ENCODE data around the gene TRAT1.

Gene TRAT1

DNA sequence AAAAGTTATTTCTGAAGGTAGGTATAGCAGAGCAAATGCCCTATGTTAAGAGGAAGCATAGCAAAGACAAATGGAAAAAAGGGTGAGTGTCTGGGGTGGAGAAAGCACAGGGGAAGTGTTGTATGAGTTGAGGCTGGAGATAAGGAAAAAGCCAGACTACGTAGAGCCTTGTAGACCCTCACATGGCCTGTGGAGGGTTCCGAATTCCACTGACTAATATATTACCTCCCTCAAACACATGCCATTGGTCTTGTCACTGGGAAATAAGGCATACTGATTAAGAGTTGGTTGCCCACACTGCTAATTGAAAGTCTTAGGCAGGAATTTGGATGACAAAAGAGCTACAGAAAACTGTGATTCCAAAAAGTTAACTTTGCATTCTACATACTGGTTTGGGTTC is 65.2 kb downstream of the TRAT1 start:
- Histone ChIP-seq H3K36me3 (ENCODE audit: insufficient read depth) (no peaks in the 10 kb centered on the region), H3K9ac (no peak overlapping the region), H3K4me3 (IDR thresholded peaks at IDR 0.05; ENCODE audit: insufficient read depth, low read depth, low read length) (no peak overlapping the region), H3K4me2 (no peak overlapping the region), H3K4me1 (ENCODE audit: low read depth, poor library complexity, severe bottlenecking) (no peaks in the 10 kb centered on the region), H2AFZ (ENCODE audit: low read depth) (no peak overlapping the region), H3K27me3 (ENCODE audit: insufficient read depth, low read depth) (no peaks in the 10 kb centered on the region), H4K20me1 (ENCODE audit: insufficient read depth) (no peaks in the 10 kb centered on the region), H3K27ac (no peak overlapping the region), H3K79me2 (ENCODE audit: insufficient read depth, low read depth) (no peaks in the 10 kb centered on the region)
- TF ChIP-seq, protein P1, sequence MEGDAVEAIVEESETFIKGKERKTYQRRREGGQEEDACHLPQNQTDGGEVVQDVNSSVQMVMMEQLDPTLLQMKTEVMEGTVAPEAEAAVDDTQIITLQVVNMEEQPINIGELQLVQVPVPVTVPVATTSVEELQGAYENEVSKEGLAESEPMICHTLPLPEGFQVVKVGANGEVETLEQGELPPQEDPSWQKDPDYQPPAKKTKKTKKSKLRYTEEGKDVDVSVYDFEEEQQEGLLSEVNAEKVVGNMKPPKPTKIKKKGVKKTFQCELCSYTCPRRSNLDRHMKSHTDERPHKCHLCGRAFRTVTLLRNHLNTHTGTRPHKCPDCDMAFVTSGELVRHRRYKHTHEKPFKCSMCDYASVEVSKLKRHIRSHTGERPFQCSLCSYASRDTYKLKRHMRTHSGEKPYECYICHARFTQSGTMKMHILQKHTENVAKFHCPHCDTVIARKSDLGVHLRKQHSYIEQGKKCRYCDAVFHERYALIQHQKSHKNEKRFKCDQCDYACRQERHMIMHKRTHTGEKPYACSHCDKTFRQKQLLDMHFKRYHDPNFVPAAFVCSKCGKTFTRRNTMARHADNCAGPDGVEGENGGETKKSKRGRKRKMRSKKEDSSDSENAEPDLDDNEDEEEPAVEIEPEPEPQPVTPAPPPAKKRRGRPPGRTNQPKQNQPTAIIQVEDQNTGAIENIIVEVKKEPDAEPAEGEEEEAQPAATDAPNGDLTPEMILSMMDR (conservative IDR thresholded peaks at IDR 0.05; ENCODE audit: low read depth, low read length): no peak

DNA sequence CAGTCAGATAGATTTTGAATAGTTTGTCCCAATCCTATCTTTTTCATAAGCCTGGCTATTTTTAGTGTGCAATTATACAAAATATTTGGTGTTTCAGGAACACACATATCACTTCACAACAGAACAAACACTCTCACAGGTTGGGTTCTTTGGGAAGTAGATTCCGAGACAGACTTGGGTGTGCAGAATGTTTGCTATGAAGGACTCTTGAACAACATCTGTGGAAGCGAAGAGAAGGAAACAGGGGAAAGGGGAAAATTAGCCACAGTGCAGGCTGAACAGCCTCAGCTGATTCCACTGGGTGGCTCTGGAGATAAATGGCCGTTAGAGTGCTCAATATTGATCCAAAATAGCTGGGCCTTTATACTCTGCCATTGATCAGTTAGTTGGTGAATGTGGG is 69.2 kb downstream of the TRAT1 start:
- Histone ChIP-seq H2AFZ (ENCODE audit: low read depth) (no peak overlapping the region), H3K27ac (no peak overlapping the region), H3K79me2 (ENCODE audit: insufficient read depth, low read depth) (no peaks in the 10 kb centered on the region), H3K4me2 (no peak overlapping the region), H3K4me1 (ENCODE audit: low read depth, poor library complexity, severe bottlenecking) (no peaks in the 10 kb centered on the region), H3K36me3 (ENCODE audit: insufficient read depth) (no peaks in the 10 kb centered on the region), H3K9ac (no peak overlapping the region), H4K20me1 (ENCODE audit: insufficient read depth) (no peaks in the 10 kb centered on the region), H3K4me3 (IDR thresholded peaks at IDR 0.05; ENCODE audit: insufficient read depth, low read depth, low read length) (no peak overlapping the region), H3K27me3 (ENCODE audit: insufficient read depth, low read depth) (no peaks in the 10 kb centered on the region)
- TF ChIP-seq, protein P1 (conservative IDR thresholded peaks at IDR 0.05; ENCODE audit: low read depth, low read length): no peak

DNA sequence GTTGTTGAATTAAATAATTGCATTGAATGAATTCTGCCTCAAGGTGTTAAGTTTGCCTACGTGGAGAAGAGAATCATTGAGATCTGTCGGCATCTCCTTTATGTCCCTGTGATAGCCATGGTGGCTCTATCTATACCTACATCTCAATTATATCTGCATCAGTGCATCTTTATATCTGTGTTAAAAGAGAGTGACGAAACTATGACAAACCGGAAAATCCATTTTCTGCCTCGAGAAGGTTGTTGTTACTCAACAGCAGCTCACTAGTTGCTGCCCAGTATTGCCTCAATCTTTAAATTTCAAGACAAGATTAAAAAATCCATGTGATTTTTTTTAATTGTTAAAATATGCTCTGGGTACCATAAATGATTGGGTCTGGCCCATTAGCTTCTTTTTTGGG is 72.4 kb downstream of the TRAT1 start:
- Histone ChIP-seq H3K27me3 (ENCODE audit: insufficient read depth, low read depth) (no peaks in the 10 kb centered on the region), H3K27ac (no peak overlapping the region), H3K4me3 (IDR thresholded peaks at IDR 0.05; ENCODE audit: insufficient read depth, low read depth, low read length) (no peak overlapping the region), H3K9ac (no peak overlapping the region), H3K36me3 (ENCODE audit: insufficient read depth) (no peaks in the 10 kb centered on the region), H3K4me1 (ENCODE audit: low read depth, poor library complexity, severe bottlenecking) (no peaks in the 10 kb centered on the region), H2AFZ (ENCODE audit: low read depth) (no peak overlapping the region), H4K20me1 (ENCODE audit: insufficient read depth) (no peaks in the 10 kb centered on the region), H3K4me2 (no peak overlapping the region), H3K79me2 (ENCODE audit: insufficient read depth, low read depth) (no peaks in the 10 kb centered on the region)
- TF ChIP-seq, protein P1 (conservative IDR thresholded peaks at IDR 0.05; ENCODE audit: low read depth, low read length): no peak

DNA sequence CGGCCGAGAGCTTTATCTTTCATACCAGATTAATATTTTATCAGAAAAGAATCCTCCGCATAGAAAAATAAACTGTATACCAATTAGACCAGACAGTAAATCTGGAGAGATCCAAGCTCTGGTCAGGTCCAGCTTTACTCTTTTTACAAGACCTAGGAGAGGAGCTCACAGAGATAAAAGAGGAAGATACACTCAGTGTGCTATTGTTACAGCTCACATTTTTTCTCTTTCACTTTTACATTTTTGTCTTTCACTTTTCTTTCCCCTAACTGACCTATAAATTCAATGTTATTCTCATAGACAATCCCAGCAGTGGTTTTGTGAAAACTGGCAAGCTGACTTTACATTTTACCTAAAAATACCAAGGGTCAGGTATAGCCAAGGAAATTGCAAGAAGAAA is 75.3 kb downstream of the TRAT1 start:
- Histone ChIP-seq H3K36me3 (ENCODE audit: insufficient read depth) (no peaks in the 10 kb centered on the region), H4K20me1 (ENCODE audit: insufficient read depth) (no peaks in the 10 kb centered on the region), H3K9ac (no peak overlapping the region), H3K27ac (no peak overlapping the region), H3K4me1 (ENCODE audit: low read depth, poor library complexity, severe bottlenecking) (no peaks in the 10 kb centered on the region), H3K27me3 (ENCODE audit: insufficient read depth, low read depth) (no peaks in the 10 kb centered on the region), H3K4me2 (no peak overlapping the region), H3K4me3 (IDR thresholded peaks at IDR 0.05; ENCODE audit: insufficient read depth, low read depth, low read length) (no peak overlapping the region), H3K79me2 (ENCODE audit: insufficient read depth, low read depth) (no peaks in the 10 kb centered on the region), H2AFZ (ENCODE audit: low read depth) (no peak overlapping the region)
- TF ChIP-seq, protein P1 (conservative IDR thresholded peaks at IDR 0.05; ENCODE audit: low read depth, low read length): no peak

DNA sequence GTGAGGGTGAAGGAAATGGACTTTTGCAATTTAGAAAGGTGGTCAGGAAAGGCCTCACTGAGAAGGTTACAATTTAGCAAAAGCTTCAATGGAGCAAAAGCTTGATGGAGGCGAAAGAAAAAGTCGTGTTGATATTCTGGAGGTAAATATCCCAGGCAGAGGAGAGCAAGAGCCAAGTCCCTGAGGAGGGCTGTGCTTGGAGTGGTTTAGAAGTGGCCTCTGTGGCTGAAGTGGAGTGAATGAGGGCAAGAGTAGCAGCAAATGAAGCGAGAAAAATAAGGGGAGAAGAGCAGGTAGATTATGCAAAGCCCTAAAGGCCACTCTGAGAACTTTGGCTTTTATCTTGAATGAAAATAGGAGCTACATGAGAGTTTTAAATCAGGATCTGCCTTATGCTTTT is 76.9 kb downstream of the TRAT1 start:
- Histone ChIP-seq H3K9ac (no peak overlapping the region), H3K27ac (no peak overlapping the region), H3K4me1 (ENCODE audit: low read depth, poor library complexity, severe bottlenecking) (no peaks in the 10 kb centered on the region), H2AFZ (ENCODE audit: low read depth) (no peak overlapping the region), H3K4me2 (no peak overlapping the region), H3K4me3 (IDR thresholded peaks at IDR 0.05; ENCODE audit: insufficient read depth, low read depth, low read length) (no peak overlapping the region), H3K27me3 (ENCODE audit: insufficient read depth, low read depth) (no peaks in the 10 kb centered on the region), H3K36me3 (ENCODE audit: insufficient read depth) (no peaks in the 10 kb centered on the region), H3K79me2 (ENCODE audit: insufficient read depth, low read depth) (no peaks in the 10 kb centered on the region), H4K20me1 (ENCODE audit: insufficient read depth) (no peaks in the 10 kb centered on the region)
- TF ChIP-seq, protein P1 (conservative IDR thresholded peaks at IDR 0.05; ENCODE audit: low read depth, low read length): no peak

Data from KMS-11 (cell line).